HL-60 (cell line): Measurements from ENCODE around the gene TMEM143.

ENCODE experiments used
- DNase-seq, 2 experiments: peaks; one replicate each; pipeline ENCODE4 v3.0.0-alpha.2; 2010 to 2020; ENCODE audit warnings: low read depth in 1 of 2, low spot score in 1 of 2
- H3K27ac ChIP-seq: fragments of 250-450 bp; sonication (Bioruptor Pico); replicated peaks from 2 replicates; pipeline ENCODE4 v1.5.1; 2020; ENCODE audit warnings: mild to moderate bottlenecking, moderate library complexity
- H3K27me3 ChIP-seq: fragments of 250-450 bp; sonication (Bioruptor Pico); 2 replicates; pipeline ENCODE4 v1.5.1; 2021; ENCODE audit warnings: mild to moderate bottlenecking, moderate library complexity; ENCODE audit not compliant: insufficient read depth, poor library complexity, severe bottlenecking
- H3K4me3 ChIP-seq: replicated peaks from 2 replicates; pipeline ENCODE4 v1.5.1; 2011; ENCODE audit warnings: mild to moderate bottlenecking, control low read depth, low read length; ENCODE audit not compliant: insufficient read depth
- GABPA ChIP-seq: IDR thresholded peaks from 2 replicates; pipeline ENCODE4 v1.6.1; 2012; ENCODE audit warnings: low read depth
- POLR2AphosphoS5 ChIP-seq: IDR thresholded peaks from 2 replicates; pipeline ENCODE4 v1.6.1; 2012; ENCODE audit warnings: low read depth
- SPI1 ChIP-seq: IDR thresholded peaks from 2 replicates; pipeline ENCODE4 v1.6.1; 2012; ENCODE audit warnings: low read depth, mild to moderate bottlenecking, borderline replicate concordance
- TF ChIP-seq, protein P1 (sequence below): IDR thresholded peaks from 2 replicates; pipeline ENCODE4 v1.6.1; 2012; ENCODE audit warnings: low read depth; ENCODE audit not compliant: insufficient replicate concordance
- TF ChIP-seq, protein P2 (sequence below): IDR thresholded peaks from one replicate; pipeline ENCODE4 v1.5.1; 2011; ENCODE audit warnings: low read length, control low read depth, inconsistent platforms; ENCODE audit not compliant: insufficient read depth

Gene TMEM143

DNA sequence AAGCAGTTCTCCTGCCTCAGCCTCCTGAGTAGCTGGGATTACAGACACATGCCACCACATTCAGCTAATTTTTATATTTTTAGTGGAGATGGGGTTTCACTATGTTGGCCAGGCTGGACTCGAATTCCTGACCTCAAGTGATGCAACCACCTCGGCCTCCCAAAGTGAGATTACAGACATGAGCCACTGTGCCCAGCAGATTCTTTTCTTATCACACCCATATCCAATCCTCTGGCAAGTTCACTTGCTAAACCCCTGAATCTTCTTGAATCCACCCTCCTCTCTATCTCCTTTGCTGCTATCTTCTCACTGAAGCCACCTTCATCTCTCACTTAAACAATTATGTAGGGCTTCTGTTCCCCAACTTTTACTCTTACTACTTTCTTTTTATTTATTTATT, 17.5 kb downstream of the TMEM143 start:
- no peak overlapping the region for H3K4me3 ChIP-seq
- H3K27ac ChIP-seq = no peak overlapping the region
- H3K27me3 ChIP-seq = no peaks in the 10 kb centered on the region
- no peak for TF ChIP-seq SPI1
- TF ChIP-seq, protein P1, sequence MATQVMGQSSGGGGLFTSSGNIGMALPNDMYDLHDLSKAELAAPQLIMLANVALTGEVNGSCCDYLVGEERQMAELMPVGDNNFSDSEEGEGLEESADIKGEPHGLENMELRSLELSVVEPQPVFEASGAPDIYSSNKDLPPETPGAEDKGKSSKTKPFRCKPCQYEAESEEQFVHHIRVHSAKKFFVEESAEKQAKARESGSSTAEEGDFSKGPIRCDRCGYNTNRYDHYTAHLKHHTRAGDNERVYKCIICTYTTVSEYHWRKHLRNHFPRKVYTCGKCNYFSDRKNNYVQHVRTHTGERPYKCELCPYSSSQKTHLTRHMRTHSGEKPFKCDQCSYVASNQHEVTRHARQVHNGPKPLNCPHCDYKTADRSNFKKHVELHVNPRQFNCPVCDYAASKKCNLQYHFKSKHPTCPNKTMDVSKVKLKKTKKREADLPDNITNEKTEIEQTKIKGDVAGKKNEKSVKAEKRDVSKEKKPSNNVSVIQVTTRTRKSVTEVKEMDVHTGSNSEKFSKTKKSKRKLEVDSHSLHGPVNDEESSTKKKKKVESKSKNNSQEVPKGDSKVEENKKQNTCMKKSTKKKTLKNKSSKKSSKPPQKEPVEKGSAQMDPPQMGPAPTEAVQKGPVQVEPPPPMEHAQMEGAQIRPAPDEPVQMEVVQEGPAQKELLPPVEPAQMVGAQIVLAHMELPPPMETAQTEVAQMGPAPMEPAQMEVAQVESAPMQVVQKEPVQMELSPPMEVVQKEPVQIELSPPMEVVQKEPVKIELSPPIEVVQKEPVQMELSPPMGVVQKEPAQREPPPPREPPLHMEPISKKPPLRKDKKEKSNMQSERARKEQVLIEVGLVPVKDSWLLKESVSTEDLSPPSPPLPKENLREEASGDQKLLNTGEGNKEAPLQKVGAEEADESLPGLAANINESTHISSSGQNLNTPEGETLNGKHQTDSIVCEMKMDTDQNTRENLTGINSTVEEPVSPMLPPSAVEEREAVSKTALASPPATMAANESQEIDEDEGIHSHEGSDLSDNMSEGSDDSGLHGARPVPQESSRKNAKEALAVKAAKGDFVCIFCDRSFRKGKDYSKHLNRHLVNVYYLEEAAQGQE = no peak
- TF ChIP-seq, protein P2, sequence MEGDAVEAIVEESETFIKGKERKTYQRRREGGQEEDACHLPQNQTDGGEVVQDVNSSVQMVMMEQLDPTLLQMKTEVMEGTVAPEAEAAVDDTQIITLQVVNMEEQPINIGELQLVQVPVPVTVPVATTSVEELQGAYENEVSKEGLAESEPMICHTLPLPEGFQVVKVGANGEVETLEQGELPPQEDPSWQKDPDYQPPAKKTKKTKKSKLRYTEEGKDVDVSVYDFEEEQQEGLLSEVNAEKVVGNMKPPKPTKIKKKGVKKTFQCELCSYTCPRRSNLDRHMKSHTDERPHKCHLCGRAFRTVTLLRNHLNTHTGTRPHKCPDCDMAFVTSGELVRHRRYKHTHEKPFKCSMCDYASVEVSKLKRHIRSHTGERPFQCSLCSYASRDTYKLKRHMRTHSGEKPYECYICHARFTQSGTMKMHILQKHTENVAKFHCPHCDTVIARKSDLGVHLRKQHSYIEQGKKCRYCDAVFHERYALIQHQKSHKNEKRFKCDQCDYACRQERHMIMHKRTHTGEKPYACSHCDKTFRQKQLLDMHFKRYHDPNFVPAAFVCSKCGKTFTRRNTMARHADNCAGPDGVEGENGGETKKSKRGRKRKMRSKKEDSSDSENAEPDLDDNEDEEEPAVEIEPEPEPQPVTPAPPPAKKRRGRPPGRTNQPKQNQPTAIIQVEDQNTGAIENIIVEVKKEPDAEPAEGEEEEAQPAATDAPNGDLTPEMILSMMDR = no peak
- TF ChIP-seq GABPA = no peak
- TF ChIP-seq POLR2AphosphoS5 = no peak
- no peak for DNase-seq

DNA sequence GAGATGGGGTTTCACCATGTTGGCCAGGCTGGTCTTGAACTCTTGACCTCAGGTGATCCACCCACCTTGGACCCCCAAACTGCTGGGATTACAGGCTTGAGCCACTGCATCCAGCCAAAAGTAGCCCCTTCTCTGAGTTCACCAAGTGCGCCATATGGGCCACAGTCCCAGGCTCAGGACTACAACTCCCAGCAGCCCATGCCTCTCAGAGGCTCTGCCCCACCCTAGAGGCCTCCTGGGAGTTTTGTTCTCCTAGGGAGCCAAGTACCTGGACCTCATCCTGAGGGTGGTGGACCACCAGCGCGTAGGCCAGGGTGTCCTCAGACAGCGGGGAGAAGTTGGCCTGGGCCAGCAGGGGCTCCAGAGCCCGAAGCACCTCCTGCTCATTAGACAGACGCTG, 18.8 kb downstream of the TMEM143 start:
- H3K27me3 ChIP-seq = no peaks in the 10 kb centered on the region
- no peak for DNase-seq
- TF ChIP-seq GABPA = no peak
- TF ChIP-seq SPI1 = no peak
- TF ChIP-seq POLR2AphosphoS5 = no peak
- TF ChIP-seq, protein P1 = no peak
- TF ChIP-seq, protein P2 = no peak
- H3K4me3 ChIP-seq = no peak overlapping the region
- H3K27ac ChIP-seq = no peak overlapping the region

DNA sequence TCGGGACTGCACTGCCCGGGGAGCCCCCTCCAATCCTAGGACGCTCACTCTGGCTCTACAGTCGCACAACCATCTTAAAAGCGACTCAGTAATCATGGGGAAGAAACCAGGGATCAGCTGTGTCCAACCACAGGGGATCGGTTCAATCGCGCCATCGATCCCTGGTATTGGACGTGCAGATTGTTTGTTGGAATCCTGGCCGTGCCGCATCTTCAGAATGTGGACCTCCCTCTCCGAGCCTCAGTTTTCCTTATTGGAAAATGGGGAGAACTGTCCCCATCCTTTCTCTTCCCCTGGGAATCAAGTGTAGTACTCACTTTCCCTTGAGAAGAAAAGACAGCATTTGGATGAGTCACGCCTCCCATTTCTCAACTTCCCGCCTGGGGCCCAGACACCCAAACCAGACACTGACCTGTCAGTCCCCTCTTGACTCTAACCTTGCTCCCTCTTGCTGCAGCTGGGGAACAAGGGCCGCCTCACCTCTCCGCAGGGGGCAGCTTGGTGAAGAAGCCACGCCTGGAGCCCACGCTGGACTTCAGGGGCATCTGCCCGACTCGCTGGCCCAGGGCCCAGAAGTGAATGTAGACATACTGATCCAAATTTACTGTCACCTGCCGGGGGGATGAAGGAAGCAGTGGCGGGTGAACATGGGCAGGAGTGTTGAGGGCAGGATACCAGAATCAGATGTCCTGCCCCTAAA, 20.7 kb downstream of the TMEM143 start:
- Histone ChIP-seq H3K27ac (no peak overlapping the region), H3K27me3 (no peaks in the 10 kb centered on the region), H3K4me3 (no peak overlapping the region)
- TF ChIP-seq, protein P1 = no peak
- TF ChIP-seq GABPA (no peak), SPI1 (no peak), POLR2AphosphoS5 (no peak)
- TF ChIP-seq, protein P2 = no peak
- peak in 1 of 2 experiments; percentile 32 for DNase-seq
